Measurements from ENCODE around the gene DHRSX. TPM values are rescaled to one million over a fixed set of nuclear protein-coding genes. Genes with fewer than 3 reads are reported as not detected.

The DHRSX gene
- total RNA-seq, 2 donors from 2014 or later: 14.8 to 46.5 TPM

GRCh38 chrX:2237976-2238375 is 262.8 kb downstream of the DHRSX start:
- 87 to 88% methylated on average over 6 to 9 of the region's 9 CpGs for WGBS, 2 donors
- ATAC-seq (no peak), DNase-seq (no peak)

GRCh38 chrX:2231570-2232192 is 269.1 kb downstream of the DHRSX start:
- no peak for ATAC-seq
- Histone ChIP-seq H3K36me3 (replicated peaks in 1 of 2; ENCODE audit: insufficient read depth in 1 of 2, low read depth in 2 of 2) (no peaks in the 10 kb centered on the region), H3K9me3 (no peaks in the 10 kb centered on the region), H3K27me3 (no peaks in the 10 kb centered on the region), H3K27ac (no peak overlapping the region), H3K4me1 (no peaks in the 10 kb centered on the region), H3K4me3 (no peak overlapping the region)
- TF ChIP-seq CTCF (IDR thresholded peaks at IDR 0.05) (no peak), POLR2A (IDR thresholded peaks at IDR 0.05) (no peak)
- intact Hi-C loops (cut with DNase I): no loop called here
- WGBS, 2 donors: 79 to 98% methylated on average over 2 of the region's 2 CpGs
- no peak for DNase-seq

More at GRCh38 chrX:2237976-2238375, 262.8 kb downstream of the DHRSX start:
- intact Hi-C loops (cut with DNase I): no loop called here
- Histone ChIP-seq H3K4me1 (no peaks in the 10 kb centered on the region), H3K27me3 (no peaks in the 10 kb centered on the region), H3K4me3 (no peak overlapping the region), H3K36me3 (replicated peaks in 1 of 2; ENCODE audit: insufficient read depth in 1 of 2, low read depth in 2 of 2) (no peaks in the 10 kb centered on the region), H3K27ac (no peak overlapping the region), H3K9me3 (no peaks in the 10 kb centered on the region)
- TF ChIP-seq POLR2A (IDR thresholded peaks at IDR 0.05): no peak
- no peak for TF ChIP-seq CTCF (IDR thresholded peaks at IDR 0.05)

- no peaks in the 10 kb centered on the region for H3K27me3 ChIP-seq
- no peaks in the 10 kb centered on the region for H3K36me3 ChIP-seq (replicated peaks in 1 of 2; ENCODE audit: insufficient read depth in 1 of 2, low read depth in 2 of 2)
- no peaks in the 10 kb centered on the region for H3K4me1 ChIP-seq
- DNase-seq (no peak), ATAC-seq (no peak)
- TF ChIP-seq CTCF (IDR thresholded peaks at IDR 0.05) (no peak), POLR2A (IDR thresholded peaks at IDR 0.05) (no peak)
- no peaks in the 10 kb centered on the region for H3K9me3 ChIP-seq
- WGBS, 2 donors: 98 to 100% methylated on average over 4 of the region's 4 CpGs
- H3K4me3 ChIP-seq: no peak overlapping the region
- intact Hi-C loops (cut with DNase I): no loop called here
- H3K27ac ChIP-seq: no peak overlapping the region
Observed at GRCh38 chrX:2230457-2230856, 270.3 kb downstream of the DHRSX start.

- no peaks in the 10 kb centered on the region for H3K9me3 ChIP-seq
- DNase-seq (no peak), ATAC-seq (no peak)
- H3K4me1 ChIP-seq: no peaks in the 10 kb centered on the region
- WGBS, 2 donors: 83 to 88% methylated on average over 2 of the region's 2 CpGs
- H3K27ac ChIP-seq: no peak overlapping the region
- TF ChIP-seq POLR2A (IDR thresholded peaks at IDR 0.05): no peak
- no peak for TF ChIP-seq CTCF (IDR thresholded peaks at IDR 0.05)
- H3K27me3 ChIP-seq: no peaks in the 10 kb centered on the region
- H3K4me3 ChIP-seq: no peak overlapping the region
- H3K36me3 ChIP-seq (replicated peaks in 1 of 2; ENCODE audit: insufficient read depth in 1 of 2, low read depth in 2 of 2): no peaks in the 10 kb centered on the region
- intact Hi-C loops (cut with DNase I): no loop called here
Observed at GRCh38 chrX:2228536-2228935, 272.2 kb downstream of the DHRSX start.
